GM21423 (cell line): Measurements from ENCODE around the gene SELENBP1.
A peak's percentile ranks its signal among the peaks of the same experiment; 100 is the strongest.
"Not testable (repeated sequence)": the region's sequence is repeated elsewhere in the genome, so short reads cannot be mapped to it uniquely, and the experiment has no call there.

Source experiments
- ATAC-seq: cut with Tn5 transposase; IDR thresholded peaks from one replicate; pipeline ENCODE4 v1.9.1; 2021; ENCODE audit warnings: mild to moderate bottlenecking, moderate library complexity; ENCODE audit not compliant: unreplicated experiment

SELENBP1 gene

DNA sequence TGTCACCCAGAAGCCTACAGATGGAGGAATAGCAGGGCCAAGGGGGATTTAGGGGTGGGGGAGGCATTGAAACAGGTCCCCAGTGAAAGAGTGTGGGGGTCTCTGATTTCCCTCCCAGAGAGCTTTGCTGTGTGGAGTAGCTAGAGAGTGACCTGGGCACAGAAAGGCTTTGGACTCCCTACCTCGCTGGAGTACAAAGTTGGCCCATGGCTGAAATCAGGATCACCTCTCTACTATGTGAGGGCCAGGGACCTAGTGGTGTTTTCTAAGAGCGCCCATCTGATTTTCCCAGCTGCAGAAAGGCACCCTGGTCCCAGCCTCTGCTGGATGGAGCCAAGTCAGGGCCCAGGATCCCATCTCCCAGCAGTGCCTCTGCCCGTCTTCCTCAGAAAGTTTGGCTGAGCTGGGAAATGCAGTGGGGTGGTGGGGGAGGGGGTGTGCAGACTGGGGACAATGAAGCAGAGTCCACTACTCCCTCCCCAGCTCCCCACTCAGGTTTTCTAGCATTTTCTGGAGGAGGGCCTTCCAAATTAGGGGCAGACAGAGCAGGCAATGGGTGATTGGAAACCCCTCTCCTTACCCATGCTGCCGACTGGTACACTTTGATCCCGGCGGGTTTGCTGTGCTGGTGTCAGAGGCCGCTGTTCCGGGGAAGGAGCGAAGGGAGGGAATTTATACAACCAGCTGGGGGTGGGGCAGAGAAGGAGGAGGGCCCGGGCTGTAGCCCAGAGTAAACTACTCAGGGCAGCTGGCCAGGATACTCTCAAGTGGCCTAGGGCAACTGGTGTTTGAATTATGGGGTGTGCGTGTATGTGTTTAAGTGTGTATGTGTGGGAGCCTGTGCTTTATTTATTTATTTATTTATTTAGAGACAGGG, at the start of gene SELENBP1:
SELENBP1 (minus strand) TSS at position 648 of the 877 bp plus-strand sequence; CDS start at position 584, 64 bp downstream.
- no peak for ATAC-seq

DNA sequence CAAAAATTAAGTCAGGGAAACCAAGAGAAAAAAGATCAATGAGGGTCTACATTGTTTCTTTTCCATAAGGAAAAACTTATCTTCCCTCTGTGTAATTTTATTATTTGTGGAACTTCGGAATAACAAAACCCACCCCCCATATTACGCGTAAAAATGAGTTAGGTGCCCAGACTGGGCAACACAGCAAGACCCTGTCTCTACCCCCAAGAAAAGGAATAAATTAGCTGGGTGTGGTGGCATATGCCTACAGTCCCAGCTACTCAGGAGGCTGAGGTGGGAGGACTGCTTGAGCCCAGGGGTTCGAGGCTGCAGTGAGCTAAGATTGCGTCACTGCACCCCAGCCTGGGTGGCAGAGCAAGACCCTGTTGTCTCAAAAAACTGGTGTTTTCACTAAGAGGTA, 47.3 kb upstream of the SELENBP1 start:
- ATAC-seq, result no peak

DNA sequence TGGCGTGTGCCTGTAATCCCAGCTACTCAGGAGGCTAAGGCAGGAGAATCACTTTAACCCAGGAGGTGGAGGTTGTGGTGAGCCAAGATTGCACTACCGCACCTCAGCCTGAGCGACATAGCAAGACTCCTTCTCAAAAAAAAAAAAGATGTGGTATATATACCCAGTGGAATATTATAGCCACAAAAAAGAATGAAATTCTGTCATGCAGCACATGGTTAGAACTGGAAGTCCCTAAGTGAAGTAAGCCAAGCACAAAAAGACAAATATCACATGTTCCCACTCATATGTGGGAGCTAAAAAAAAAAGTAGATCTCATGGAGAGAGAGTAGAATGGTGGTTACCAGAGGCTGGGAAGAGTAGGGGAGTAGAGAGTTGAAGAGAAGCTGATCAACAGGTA, 45.6 kb upstream of the SELENBP1 start:
- no peak for ATAC-seq

DNA sequence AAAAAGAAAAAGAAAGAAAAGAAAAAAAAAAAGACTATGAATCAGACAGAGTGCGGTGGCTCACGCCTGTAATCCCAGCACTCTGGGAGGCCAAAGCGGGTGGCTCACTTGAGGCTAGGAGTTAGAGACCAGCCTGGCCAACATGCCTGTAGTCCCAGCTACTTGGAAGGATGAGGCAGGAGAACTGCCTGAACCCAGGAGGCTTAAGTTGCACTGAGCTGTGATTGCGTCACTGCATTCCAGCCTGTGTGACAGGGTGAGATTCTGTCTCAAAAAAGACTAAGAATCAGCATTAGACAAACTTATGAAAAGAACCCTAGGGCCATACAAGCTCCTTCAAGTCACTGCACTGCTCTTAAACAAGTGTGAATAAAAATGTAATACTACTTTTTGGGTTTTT, 43.7 kb upstream of the SELENBP1 start:
- ATAC-seq, result no peak

DNA sequence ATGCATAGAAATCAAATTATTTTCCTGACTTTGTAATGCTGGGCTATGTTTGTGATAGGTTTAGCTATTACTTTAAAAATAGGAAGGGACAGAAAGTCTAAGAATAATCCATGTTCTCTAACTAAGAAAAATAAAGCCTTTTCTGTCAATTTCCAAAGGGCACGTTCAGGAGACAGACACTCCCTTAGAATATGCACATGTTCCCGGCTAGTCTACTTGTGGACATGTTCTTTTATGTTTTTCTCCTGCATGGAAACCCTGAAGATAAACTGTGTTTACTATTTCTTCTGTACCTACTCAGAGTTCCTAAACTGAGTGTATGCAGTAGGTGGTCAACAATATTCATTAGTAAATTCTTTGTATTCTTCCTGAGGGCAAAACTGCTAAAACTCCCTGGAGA, 39.4 kb upstream of the SELENBP1 start:
- ATAC-seq, result no peak

DNA sequence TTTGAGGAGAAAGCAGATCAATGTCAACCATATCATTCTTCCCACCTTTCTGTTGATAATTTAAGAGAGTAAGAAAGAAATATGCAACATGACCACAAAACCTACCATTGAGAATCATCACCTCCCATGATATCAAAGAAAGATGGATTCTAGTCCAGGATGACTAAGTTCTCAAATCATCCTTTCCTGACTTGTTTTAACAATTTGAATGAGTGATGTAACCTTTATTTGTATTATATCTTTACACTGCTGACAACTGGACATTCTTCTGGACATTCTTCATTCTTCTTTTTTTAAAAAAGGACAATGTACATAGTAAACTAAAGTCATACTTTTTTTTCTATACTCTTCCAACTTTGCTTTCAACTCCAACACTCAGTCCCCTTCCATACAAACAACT, 36.4 kb upstream of the SELENBP1 start:
- ATAC-seq, result no peak

DNA sequence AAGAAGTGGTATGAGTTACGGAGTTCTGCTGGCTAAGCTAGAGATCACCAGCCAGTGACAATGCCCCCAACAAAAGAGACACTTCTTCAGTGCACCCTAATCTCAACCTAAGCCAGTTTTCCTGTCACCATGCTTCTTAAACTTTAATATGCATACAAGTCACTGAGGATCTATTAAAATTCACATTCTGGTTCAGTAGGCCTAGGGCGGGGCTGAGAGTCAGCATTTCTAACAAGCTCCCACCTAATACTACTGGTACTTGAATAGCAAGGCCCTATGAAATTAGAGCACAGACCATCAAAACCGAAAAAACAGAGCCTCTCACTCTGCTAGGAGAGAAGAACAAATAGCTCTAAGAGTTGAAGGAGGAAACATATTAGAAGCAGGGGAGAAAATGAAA, 34.8 kb upstream of the SELENBP1 start:
- ATAC-seq, result no peak

DNA sequence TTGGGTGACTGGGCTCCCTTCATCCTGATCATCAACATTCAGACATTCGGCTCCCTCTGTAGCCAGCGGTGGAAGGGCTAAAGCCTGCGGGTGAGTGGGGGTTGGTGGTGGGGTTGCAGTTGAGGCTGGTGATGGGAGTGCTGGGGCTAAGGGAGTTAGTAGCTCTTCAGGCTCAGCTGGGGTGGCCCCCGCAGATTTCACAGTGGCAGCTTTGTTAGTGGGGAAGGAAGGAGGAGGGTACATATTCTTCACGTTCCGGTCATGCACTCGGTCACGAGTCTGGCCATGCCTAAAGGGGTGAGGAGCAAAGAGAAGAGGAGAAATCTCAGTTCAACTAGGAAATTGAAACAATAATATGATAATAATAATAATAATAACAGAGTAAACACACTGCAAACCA, 33.7 kb upstream of the SELENBP1 start:
- ATAC-seq, result no peak

DNA sequence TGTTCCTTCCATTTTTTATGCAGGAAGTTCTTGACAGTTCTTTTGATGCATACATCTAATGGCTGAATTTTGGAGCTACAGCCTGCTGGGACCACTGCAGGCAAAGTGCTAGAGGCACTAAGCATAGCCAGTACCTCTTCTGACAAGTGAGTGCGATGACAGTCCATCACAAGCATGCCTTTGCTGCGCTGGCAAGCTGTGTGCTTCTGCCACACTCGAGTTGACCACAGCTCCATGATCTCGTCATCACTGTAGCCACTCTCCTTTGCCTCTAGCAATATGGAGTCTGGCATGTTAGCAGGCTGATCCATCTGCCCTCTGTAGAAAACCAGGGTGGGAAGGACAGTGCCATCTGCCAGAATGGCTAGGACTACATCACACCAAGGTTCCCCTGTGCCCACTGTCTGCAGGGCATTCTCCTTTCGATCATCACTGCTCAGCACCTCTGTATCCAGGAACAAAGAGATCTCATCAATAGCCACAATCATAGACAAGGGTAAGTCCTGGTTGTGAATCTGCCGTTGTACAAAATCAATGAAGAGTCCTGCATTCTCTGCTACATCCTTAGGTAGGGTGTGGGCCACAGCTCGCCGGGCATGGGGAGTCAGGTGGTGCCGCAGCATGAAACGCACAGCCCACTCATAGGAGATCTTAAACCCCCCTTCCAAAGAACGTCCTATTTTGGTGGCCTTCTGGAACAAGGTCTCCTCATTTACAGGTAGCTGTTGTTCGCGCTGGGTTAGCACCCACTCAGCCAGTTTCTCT, 32.9 kb upstream of the SELENBP1 start:
- ATAC-seq, result no peak

DNA sequence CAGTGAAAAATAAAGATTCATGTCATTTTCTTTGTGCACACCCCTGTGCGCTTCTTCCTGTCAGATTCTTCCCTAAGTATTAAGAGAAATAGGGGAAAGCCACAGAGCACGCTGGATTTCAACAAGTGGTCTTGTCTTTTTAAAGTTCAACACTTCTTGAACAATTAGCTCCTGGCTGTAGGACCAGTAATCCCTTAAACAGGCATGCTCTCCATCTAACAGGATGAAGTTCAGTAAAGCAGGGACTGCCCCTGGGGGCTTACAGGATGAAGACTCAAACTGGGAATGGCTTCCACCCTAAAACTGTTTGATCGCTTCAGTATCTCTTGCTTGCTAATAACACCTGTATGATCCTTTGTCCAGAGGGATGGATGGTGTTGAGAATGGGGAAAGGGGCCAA, 31.1 kb upstream of the SELENBP1 start:
- ATAC-seq, result no peak

DNA sequence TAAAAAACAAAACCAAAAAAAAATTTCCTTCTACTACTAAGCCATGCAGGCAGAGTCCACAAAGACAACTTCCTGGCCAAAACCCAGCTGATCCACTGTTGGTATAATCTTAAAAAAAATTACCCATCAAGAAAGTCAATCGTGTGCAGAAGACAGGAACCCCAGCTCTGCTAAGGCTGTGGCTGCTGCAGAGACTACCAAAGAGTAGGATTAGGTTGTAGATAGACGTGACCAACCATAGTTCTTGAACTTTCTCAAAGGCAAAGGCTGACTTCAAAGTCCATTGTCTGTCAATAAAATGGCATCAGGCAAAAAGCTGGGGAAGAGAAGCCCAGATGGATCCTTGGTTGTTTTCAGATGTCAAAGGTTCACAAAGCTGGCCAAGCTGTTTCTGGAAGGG, 30.3 kb upstream of the SELENBP1 start:
- ATAC-seq, result no peak

DNA sequence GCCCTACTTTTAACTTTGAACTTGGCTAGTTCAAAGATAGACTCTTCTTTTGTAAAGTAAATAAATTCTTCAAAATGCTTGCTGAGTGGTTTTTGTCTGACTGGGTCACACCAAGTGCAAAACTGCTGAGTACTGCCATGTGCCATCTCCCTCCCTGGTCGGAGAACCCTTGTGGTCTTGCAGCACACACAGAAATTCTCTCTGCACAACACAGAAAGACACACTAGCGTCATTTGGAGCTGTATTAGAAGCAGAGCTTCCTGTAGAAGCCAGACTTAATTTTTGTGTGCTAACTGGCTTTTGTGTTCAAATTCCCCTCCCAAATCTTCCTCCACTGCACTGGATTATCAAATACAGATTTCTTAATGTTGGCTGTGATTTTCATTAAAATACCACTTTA, 29.4 kb upstream of the SELENBP1 start:
- ATAC-seq, result no peak

DNA sequence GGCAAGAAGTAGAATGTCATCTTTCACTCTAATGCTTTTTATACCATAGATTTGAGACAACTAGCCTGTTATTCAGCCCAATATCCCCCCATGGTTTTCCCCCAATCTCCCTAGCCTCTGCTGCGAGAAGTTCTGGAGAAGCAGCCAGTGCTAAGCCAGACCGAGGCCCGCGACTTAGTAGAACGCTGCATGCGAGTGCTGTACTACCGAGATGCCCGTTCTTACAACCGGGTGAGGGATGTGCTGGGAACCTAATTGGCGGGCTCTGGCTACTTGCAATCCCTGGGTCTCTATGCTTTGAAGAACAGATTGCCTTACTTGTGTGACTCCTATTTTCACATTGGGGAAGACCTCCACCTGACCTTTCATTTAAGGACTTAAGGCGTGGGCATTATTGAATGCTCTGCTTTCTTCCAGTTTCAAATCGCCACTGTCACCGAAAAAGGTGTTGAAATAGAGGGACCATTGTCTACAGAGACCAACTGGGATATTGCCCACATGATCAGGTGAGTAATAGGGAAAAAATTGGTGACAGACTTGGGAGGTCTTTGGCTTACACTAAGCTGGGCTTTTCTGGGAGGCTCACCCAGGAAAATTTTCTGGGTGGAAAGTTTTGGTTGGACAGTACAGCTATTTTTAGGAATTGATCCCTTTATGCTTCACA, 28.8 kb upstream of the SELENBP1 start:
- no peak for ATAC-seq

DNA sequence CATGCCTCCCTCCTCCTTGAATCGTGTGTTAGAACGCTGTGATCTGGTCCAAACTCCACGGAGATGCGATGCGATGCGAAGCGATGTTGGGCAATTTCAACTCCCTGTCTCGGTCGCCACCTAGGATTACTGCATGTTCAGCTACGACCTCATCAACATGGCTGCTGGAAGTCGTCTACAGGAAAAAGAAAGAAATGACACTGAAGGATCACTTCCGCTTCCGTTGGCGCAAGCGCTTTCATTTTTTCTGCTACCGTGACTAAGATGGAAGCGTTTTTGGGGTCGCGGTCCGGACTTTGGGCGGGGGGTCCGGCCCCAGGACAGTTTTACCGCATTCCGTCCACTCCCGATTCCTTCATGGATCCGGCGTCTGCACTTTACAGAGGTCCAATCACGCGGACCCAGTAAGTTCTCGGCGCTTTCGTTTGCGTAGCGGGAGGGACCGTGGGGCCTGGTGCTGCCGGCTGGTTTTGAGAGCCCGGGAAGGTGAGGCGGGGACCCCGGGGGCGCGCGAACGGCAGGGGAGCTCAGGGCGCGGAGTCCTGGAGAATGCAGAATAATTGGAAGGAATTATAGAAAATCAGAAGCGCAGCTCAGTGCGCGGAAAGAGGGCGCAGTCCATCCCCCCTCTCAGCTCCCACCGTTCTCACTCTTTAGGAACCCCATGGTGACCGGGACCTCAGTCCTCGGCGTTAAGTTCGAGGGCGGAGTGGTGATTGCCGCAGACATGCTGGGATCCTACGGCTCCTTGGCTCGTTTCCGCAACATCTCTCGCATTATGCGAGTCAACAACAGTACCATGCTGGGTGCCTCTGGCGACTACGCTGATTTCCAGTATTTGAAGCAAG, 27.0 kb upstream of the SELENBP1 start, which contains the start of gene PSMB4:
PSMB4 (plus strand) TSS at position 250 of the 848 bp plus-strand sequence; CDS start at position 265, 15 bp downstream.
- peak; percentile 91 for ATAC-seq

DNA sequence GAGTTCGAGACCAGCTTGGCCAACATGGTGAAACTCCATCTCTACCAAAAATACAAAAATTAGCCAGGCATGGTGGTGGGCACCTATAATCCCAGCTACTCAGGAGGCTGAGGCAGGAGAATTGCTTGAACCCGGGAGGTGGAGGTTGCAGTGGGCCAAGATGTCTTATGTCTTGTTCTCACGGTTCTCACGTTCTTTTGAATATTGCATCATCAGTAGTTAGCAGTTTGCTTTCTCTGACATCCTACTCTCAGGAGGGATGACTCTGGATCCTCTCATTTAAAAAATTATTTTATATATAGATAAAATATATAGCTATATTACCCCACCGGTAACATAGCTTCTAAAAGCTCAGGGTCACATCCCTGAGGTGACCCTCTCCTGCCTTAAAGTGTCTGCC, 23.8 kb upstream of the SELENBP1 start:
- ATAC-seq, result not testable (repeated sequence)

DNA sequence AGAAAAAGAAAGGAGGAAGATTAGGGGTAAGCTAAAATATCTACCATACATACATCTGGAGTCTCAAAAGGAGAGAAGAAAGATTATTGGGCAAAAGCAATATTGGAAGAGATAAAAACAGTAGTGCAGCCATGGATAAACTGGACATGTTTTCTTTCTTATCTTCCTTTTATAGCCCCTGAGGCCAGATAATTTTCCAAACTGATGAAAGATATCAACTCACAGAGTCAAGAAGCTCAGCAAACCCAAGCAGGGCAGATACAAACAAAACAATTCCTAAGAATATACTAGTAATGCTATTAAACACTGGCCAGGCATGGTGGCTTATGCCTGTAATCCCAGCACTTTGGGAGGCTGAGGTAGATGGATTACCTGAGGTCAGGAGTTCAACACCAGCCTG, 21.1 kb upstream of the SELENBP1 start:
- ATAC-seq, result no peak

DNA sequence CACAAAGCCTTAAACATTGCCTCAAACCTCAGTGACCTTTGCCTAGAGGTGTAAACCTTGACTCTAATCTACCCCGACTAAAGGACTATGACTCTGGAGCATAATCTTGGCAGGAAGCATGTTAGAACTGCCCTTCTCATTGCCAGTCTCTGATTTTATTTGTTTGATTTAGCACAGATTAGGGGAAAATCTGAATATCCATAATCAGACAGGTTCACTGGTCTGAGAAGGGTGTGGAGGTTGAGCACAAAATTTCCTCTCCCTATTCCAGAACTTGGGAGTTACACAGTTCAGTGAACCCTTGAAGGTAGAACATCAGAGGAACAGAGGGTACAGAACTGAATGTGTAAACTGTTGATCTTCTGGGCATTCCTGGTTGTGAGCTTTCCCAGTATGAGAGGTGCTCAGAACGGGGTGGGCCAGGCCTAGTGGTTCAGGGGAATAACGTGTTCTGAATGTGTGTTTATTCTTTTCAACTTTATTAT, 18.6 kb upstream of the SELENBP1 start:
- no peak for ATAC-seq

DNA sequence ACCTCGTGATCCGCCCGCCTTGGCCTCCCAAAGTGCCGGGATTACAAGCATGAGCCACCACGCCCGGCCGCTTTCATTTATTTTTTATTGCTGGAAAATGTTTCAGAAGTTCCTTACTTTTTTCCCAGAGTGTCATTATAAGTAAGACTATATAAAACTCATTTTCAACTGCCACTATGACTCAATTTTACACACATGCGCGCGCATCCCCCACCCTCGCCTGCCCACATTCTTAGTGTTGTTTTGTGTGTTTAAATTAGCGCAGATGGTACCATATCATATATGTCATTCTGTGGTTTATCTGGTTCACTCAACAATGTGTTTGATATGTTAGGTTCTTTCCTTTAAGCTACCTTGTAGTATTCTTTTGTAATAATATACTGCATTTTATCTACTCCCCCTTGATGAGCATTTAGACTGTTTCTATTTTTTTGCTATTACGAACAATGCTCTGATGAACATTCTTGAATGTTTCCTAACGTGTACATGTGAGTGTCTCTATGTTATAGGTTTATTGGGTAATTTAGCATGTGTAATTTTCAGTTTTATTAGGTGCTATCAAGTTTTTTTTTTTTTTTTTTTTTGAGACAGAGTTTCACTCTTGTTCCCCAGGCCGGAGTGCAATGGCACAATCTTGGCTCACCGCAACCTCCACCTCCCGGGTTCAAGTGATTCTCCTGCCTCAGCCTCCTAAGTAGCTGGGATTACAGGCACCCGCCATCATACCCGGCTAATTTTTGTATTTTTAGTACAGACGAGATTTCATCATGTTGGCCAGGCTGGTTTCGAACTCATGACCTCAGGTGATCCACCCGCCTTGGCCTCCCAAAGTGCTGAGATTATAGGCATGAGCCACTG, 17.9 kb upstream of the SELENBP1 start:
- not testable (repeated sequence) for ATAC-seq

DNA sequence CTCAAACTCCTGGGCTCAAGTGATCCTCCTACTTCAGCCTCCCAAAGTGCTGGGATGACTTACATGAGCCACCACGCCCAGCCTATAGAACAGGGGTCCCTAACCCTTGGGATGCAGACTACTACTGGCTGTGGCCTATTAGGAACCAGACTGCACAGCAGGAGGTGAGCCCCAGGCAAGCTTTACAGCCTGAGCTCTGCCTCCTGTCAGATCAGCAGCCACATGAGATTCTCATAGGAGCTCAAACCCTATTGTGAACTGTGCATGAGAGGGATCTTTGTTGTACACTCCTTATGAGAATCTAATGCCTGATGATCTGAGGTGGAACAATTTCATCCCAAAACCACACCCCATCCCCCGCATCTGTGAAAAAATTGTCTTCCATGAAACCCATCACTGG, 13.5 kb upstream of the SELENBP1 start:
- no peak for ATAC-seq
